H1 (cell line): ENCODE measurements around the gene DPH6. TPM values are rescaled to one million over a fixed set of nuclear protein-coding genes. Genes with fewer than 3 reads are reported as not detected.

Source experiments
- CBX5 ChIP-seq: fragments of 300-800, 300-1000 bp; sonication (generic); IDR thresholded peaks from 2 replicates; pipeline ENCODE4 v1.7.1; 2016; ENCODE audit warnings: antibody characterized with exemption, low read length, low read depth
- EZH2 ChIP-seq: fragments of 200-600 bp; sonication (generic); IDR thresholded peaks from 2 replicates; pipeline ENCODE4 v1.7.1; 2012; ENCODE audit warnings: low read depth, mild to moderate bottlenecking, moderate library complexity, low read length, inconsistent platforms; ENCODE audit not compliant: severe bottlenecking
- MAFK ChIP-seq: IDR thresholded peaks from 2 replicates; pipeline ENCODE4 v1.6.1; 2012; ENCODE audit warnings: low read depth, mild to moderate bottlenecking, improper control_type of control experiment, low read length
- NANOG ChIP-seq: IDR thresholded peaks from 2 replicates; pipeline ENCODE4 v1.6.1; 2011; ENCODE audit warnings: low read length, low read depth, mild to moderate bottlenecking, inconsistent platforms; ENCODE audit not compliant: insufficient read depth, poor library complexity, severe bottlenecking
- SIN3A ChIP-seq, 2 experiments: IDR thresholded peaks in 1 of 2; conservative IDR thresholded peaks in 1 of 2; 2 replicates each; pipeline ENCODE4 v1.6.1; 2011 to 2012; ENCODE audit warnings: low read length in 2 of 2, improper control_type of control experiment in 1 of 2, low read depth in 1 of 2, mild to moderate bottlenecking in 1 of 2
- TBP ChIP-seq: IDR thresholded peaks from 2 replicates; pipeline ENCODE4 v1.6.1; 2011; ENCODE audit warnings: low read depth, low read length, improper control_type of control experiment
- polyA plus RNA-seq, 7 experiments: library from polyadenylated mRNA; depleted of rRNA in 3 of 7; stranded (reverse) in 5 of 7; unstranded in 2 of 7; fragments of >200 nt in 5 of 7; fragments of 200-250 nt in 2 of 7; gene quantifications; 1 replicate in 5 of 7; 2 replicates in 1 of 7; 4 replicates in 1 of 7; pipeline versions ENCODE4 v1.2.1 to v1.2.3, GENCODE V29; 2011 to 2013; ENCODE audit warnings: missing spikeins in 2 of 7, mixed read lengths in 2 of 7
- total RNA-seq: library from RNA; stranded (reverse); fragmentation: NEBNext Ultra II Directional; extraction: Animal tissue kit (Norgen Biotek cat#: 25700); gene quantifications from 2 replicates; pipeline ENCODE4 v1.2.1, GENCODE V29; 2021

DPH6 gene
- total and polyA plus RNA-seq, 2 of the 8 experiments (the other 6 are each of a cell fraction or from before 2014, with no cell fraction given): 21.6 to 30.5 TPM

- TF ChIP-seq SIN3A (conservative IDR thresholded peaks at IDR 0.05 in 1 of 2, IDR thresholded peaks at IDR 0.05 in 1 of 2; ENCODE audit: low read depth in 1 of 2, low read length in 2 of 2) (no peak), CBX5 (no peak), EZH2 (no peak), MAFK (no peak), NANOG (no peak), TBP (no peak)
- TF ChIP-seq, all 59 proteins: peak for 0
These were observed 222.8 kb downstream of the DPH6 start (continued) for GRCh38 chr15:35323141-35323540.
